Naive thymus-derived CD8-positive, alpha-beta T cell (primary cell): ENCODE data around the gene KCNJ1. TPM values are rescaled to one million over a fixed set of nuclear protein-coding genes. Genes with fewer than 3 reads are reported as not detected.

Source experiments
- ATAC-seq, 2 donors: fragments of 150-1000 bp; cut with Tn5 transposase in 1 of 2; sonication (Bioruptor Pico), chemical (Tn5 transposase) in 1 of 2; 1 replicate in 1 of 2; 2 replicates in 1 of 2; pipeline ENCODE4 v1.10.0; 2021; ENCODE audit warnings: mild to moderate bottlenecking in 2 of 2, moderate library complexity in 2 of 2
- POLR2A ChIA-PET: fragments of 350-600 bp; sonication (Branson Sonifier 250); formaldehyde crosslinking; loops from one replicate; lab custom pipeline; 2021; ENCODE audit warnings: antibody characterized with exemption; lab: Charles Lee
- DNase-seq, 10 donors: peaks; one replicate each; pipeline versions ENCODE4 v3.0.0 to v3.0.0-alpha.2; 2020 to 2022
- H3K27ac Mint-ChIP-seq, 10 donors: one replicate each; pipeline ENCODE4 v1.8.0; 2020 to 2022; ENCODE audit warnings: mild to moderate bottlenecking in 10 of 10, mixed read lengths in 10 of 10, moderate library complexity in 4 of 10, inconsistent platforms in 1 of 10
- H3K27me3 Mint-ChIP-seq, 5 donors: one replicate each; pipeline ENCODE4 v1.8.0; 2021 to 2022; ENCODE audit warnings: mixed read lengths in 5 of 5
- H3K36me3 Mint-ChIP-seq, 3 donors: one replicate each; pipeline ENCODE4 v1.8.0; 2020 to 2022; ENCODE audit warnings: mixed read lengths in 3 of 3, mild to moderate bottlenecking in 2 of 3, inconsistent platforms in 1 of 3
- H3K4me1 Mint-ChIP-seq, 4 donors: one replicate each; pipeline ENCODE4 v1.8.0; 2021 to 2022; ENCODE audit warnings: mixed read lengths in 4 of 4
- H3K4me3 Mint-ChIP-seq, 10 donors: one replicate each; pipeline ENCODE4 v1.8.0; 2020 to 2022; ENCODE audit warnings: mild to moderate bottlenecking in 10 of 10, mixed read lengths in 10 of 10, moderate library complexity in 6 of 10, inconsistent platforms in 1 of 10
- H3K9me3 Mint-ChIP-seq, 9 donors: one replicate each; pipeline ENCODE4 v1.8.0; 2020 to 2022; ENCODE audit warnings: mixed read lengths in 9 of 9, mild to moderate bottlenecking in 3 of 9, inconsistent platforms in 1 of 9, moderate library complexity in 1 of 9
- polyA plus RNA-seq, 3 donors: library from polyadenylated mRNA; unstranded; fragments of 300-500 nt; fragmentation: Illumina TruSeq; gene quantifications; one replicate each; pipeline ENCODE4 v1.2.3, GENCODE V29; 2021
- total RNA-seq, 8 experiments: library from RNA in 2 of 8; stranded (reverse) in 2 of 8; gene quantifications; one replicate each; pipeline ENCODE4 v1.2.3 and lab custom pipeline; 2021 to 2026

Gene KCNJ1
- total and polyA plus RNA-seq, 5 experiments from 2014 or later, result not detected

- Mint-ChIP-seq H3K27ac (peak overlapping the region in 1 of 10 donors; percentile 24), H3K4me1 (peaks cover 10 to 76% (median 38%) of the 10 kb centered on the region in 4 donors), H3K36me3 (peaks cover 0 to 2% (median 0%) of the 10 kb centered on the region in 3 donors), H3K9me3 (peaks cover 0 to under 1% (median 0%) of the 10 kb centered on the region in 9 donors), H3K27me3 (no peaks in the 10 kb centered on the region), H3K4me3 (peak overlapping the region in 1 of 10 donors; percentile 1)
- POLR2A ChIA-PET, result no interaction called here
- ATAC-seq (no peak), DNase-seq (no peak)
Measured at GRCh38 chr11:128835741-128836430, 31.2 kb downstream of the KCNJ1 start.

DNA sequence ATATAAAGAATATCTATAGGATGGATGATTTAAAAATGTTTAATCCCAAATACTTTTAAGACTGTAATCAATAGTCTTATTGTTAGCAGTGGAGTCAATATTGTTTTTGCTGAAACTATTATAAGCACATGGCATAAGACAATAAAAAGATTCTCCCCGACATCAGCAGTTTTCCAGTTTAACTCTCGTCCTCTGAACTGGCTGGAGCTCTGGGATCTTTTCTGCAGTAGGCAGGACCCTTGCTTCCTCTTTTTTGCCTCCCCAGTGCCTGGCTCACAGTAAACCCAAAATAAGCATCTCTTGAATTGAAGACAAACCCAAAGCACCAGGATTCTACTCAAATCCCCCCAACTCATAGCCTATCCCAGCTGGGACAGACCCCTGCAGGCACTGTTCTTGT lies 32.9 kb downstream of the KCNJ1 start:
- POLR2A ChIA-PET, result no interaction called here
- H3K4me3 Mint-ChIP-seq, result no peak overlapping the region
- H3K36me3 Mint-ChIP-seq, result peaks cover 0 to 2% (median 0%) of the 10 kb centered on the region in 3 donors
- peak overlapping the region in 1 of 10 donors; percentile 16 for H3K27ac Mint-ChIP-seq
- no peaks in the 10 kb centered on the region for H3K27me3 Mint-ChIP-seq
- H3K9me3 Mint-ChIP-seq, result no peaks in the 10 kb centered on the region
- peaks cover 12 to 73% (median 36%) of the 10 kb centered on the region in 4 donors for H3K4me1 Mint-ChIP-seq
- DNase-seq, result no peak
- ATAC-seq, result no peak

- Mint-ChIP-seq H3K36me3 (peaks cover 0 to 2% (median 0%) of the 10 kb centered on the region in 3 donors), H3K4me1 (peaks cover 11 to 52% (median 22%) of the 10 kb centered on the region in 4 donors), H3K27ac (peak overlapping the region in 6 of 10 donors; percentile 29 to 76 (median 57)), H3K9me3 (no peaks in the 10 kb centered on the region), H3K27me3 (no peaks in the 10 kb centered on the region), H3K4me3 (peak overlapping the region in 2 of 10 donors; percentile 5 to 40)
- DNase-seq (no peak), ATAC-seq (no peak)
- POLR2A ChIA-PET, result interaction anchor here (1.5 kb wide), 1 partner anchor 13 kb away, joined by 6 read pairs; no protein-coding TSS in a partner anchor
Measured at GRCh38 chr11:128832121-128832497, 35.0 kb downstream of the KCNJ1 start.

GRCh38 chr11:128831174-128832120 lies 35.6 kb downstream of the KCNJ1 start:
- peak; percentile 83 to 92 for ATAC-seq
- H3K27me3 Mint-ChIP-seq, result no peaks in the 10 kb centered on the region
- POLR2A ChIA-PET, result interaction anchor here (0.9 to 1.5 kb wide), 3 partner anchors 14 to 194 kb away, joined by 3 to 6 read pairs (median 3); no protein-coding TSS in a partner anchor
- H3K4me3 Mint-ChIP-seq, result peak overlapping the region; percentile 63 to 82 (median 72)
- peaks cover 0 to 2% (median 0%) of the 10 kb centered on the region in 3 donors for H3K36me3 Mint-ChIP-seq
- no peaks in the 10 kb centered on the region for H3K9me3 Mint-ChIP-seq
- DNase-seq, result peak; percentile 71 to 91 (median 82)
- peak overlapping the region; percentile 47 to 91 (median 82) for H3K27ac Mint-ChIP-seq
- peaks cover 9 to 45% (median 20%) of the 10 kb centered on the region in 4 donors for H3K4me1 Mint-ChIP-seq

GRCh38 chr11:128830290-128831173 lies 36.6 kb downstream of the KCNJ1 start:
- Mint-ChIP-seq H3K36me3 (peaks cover 0 to 2% (median 0%) of the 10 kb centered on the region in 3 donors), H3K4me1 (peaks cover 12 to 42% (median 17%) of the 10 kb centered on the region in 4 donors), H3K27me3 (no peaks in the 10 kb centered on the region), H3K27ac (peak overlapping the region; percentile 47 to 91 (median 85)), H3K4me3 (peak overlapping the region; percentile 61 to 82 (median 69)), H3K9me3 (no peaks in the 10 kb centered on the region)
- POLR2A ChIA-PET, result interaction anchor here (0.7 to 1.5 kb wide), 9 partner anchors 15 to 797 kb away, joined by 3 to 6 read pairs (median 3); no protein-coding TSS in a partner anchor
- ATAC-seq (peak; percentile 59 to 61), DNase-seq (peak in 3 of 10 donors; percentile 12 to 36 (median 19))

GRCh38 chr11:128828350-128828749 lies 38.7 kb downstream of the KCNJ1 start:
- no peak overlapping the region for H3K4me3 Mint-ChIP-seq
- DNase-seq (no peak), ATAC-seq (no peak)
- POLR2A ChIA-PET, result no interaction called here
- peaks cover 0 to 5% (median 0%) of the 10 kb centered on the region in 3 donors for H3K36me3 Mint-ChIP-seq
- H3K27me3 Mint-ChIP-seq, result no peaks in the 10 kb centered on the region
- peak overlapping the region in 2 of 10 donors; percentile 18 to 64 for H3K27ac Mint-ChIP-seq
- H3K9me3 Mint-ChIP-seq, result no peaks in the 10 kb centered on the region
- peaks cover 13 to 40% (median 22%) of the 10 kb centered on the region in 4 donors for H3K4me1 Mint-ChIP-seq

- peaks cover 11 to 34% (median 28%) of the 10 kb centered on the region in 4 donors for H3K4me1 Mint-ChIP-seq
- POLR2A ChIA-PET, result interaction anchor here (0.6 to 1.2 kb wide), 4 partner anchors 15 to 196 kb away, joined by 3 to 4 read pairs (median 4); no protein-coding TSS in a partner anchor
- no peaks in the 10 kb centered on the region for H3K27me3 Mint-ChIP-seq
- H3K9me3 Mint-ChIP-seq, result no peaks in the 10 kb centered on the region
- peak overlapping the region in 7 of 10 donors; percentile 10 to 82 (median 47) for H3K27ac Mint-ChIP-seq
- H3K36me3 Mint-ChIP-seq, result peaks cover 0 to 4% (median 0%) of the 10 kb centered on the region in 3 donors
- DNase-seq, result no peak
- no peak for ATAC-seq
- H3K4me3 Mint-ChIP-seq, result no peak overlapping the region
Measured at GRCh38 chr11:128827191-128827893, 39.8 kb downstream of the KCNJ1 start.

DNA sequence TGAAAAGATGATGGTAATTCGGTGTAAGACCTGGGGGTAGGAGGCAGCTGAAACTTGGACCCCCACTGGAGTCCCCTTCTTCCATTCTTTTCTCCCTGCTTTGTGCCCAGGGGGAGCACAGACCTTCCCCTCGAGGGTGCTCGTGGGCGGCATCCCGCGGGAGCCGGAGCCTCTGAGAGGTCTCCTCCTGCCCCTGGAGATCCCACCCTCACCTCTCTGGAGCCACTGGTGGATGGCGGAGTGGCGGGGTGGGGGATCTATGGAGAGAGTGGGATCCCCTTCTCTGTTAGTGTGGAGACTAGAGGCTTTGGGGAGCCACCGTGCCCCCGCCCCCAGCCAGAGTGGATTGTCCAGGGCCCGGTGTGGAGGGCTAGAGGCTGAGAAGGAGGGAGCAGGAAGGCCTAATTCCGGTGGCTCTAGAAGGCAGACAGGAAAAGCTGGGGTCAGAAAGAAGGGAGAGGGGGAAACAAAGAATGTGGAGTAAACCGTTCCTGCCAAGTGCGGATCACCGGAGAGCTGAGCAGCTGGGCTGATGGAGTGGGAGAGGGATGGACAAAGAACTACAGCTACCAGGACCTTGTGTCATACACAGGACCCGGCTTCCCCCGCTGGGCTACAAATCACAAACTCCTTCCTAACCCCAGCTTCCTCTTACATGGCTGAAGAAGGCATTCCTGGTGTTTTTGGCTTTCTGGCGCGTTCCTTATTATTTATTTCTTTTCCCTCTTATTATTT lies 41.9 kb downstream of the KCNJ1 start:
- Mint-ChIP-seq H3K4me1 (peaks cover 9 to 17% (median 13%) of the 10 kb centered on the region in 4 donors), H3K4me3 (no peak overlapping the region), H3K36me3 (peaks cover 0 to 7% (median 4%) of the 10 kb centered on the region in 3 donors), H3K27ac (peak overlapping the region in 5 of 10 donors; percentile 8 to 88 (median 36)), H3K9me3 (no peaks in the 10 kb centered on the region), H3K27me3 (no peaks in the 10 kb centered on the region)
- POLR2A ChIA-PET, result no interaction called here
- no peak for ATAC-seq
- DNase-seq, result no peak

- peak overlapping the region in 1 of 10 donors; percentile 27 for H3K27ac Mint-ChIP-seq
- POLR2A ChIA-PET, result no interaction called here
- DNase-seq, result no peak
- peaks cover 8 to 11% (median 10%) of the 10 kb centered on the region in 4 donors for H3K4me1 Mint-ChIP-seq
- H3K36me3 Mint-ChIP-seq, result peaks cover 0 to 7% (median 4%) of the 10 kb centered on the region in 3 donors
- no peak overlapping the region for H3K4me3 Mint-ChIP-seq
- H3K27me3 Mint-ChIP-seq, result no peaks in the 10 kb centered on the region
- no peaks in the 10 kb centered on the region for H3K9me3 Mint-ChIP-seq
- no peak for ATAC-seq
Measured at GRCh38 chr11:128824191-128825049, 42.7 kb downstream of the KCNJ1 start.

- POLR2A ChIA-PET, result no interaction called here
- DNase-seq (no peak), ATAC-seq (no peak)
- peak overlapping the region in 1 of 10 donors; percentile 6 for H3K4me3 Mint-ChIP-seq
- peaks cover 0 to 13% (median 4%) of the 10 kb centered on the region in 3 donors for H3K36me3 Mint-ChIP-seq
- H3K27me3 Mint-ChIP-seq, result no peaks in the 10 kb centered on the region
- no peaks in the 10 kb centered on the region for H3K9me3 Mint-ChIP-seq
- peak overlapping the region in 3 of 10 donors; percentile 27 to 61 (median 60) for H3K27ac Mint-ChIP-seq
- peaks cover 8 to 14% (median 11%) of the 10 kb centered on the region in 4 donors for H3K4me1 Mint-ChIP-seq
Measured at GRCh38 chr11:128823753-128824152, 43.3 kb downstream of the KCNJ1 start.
